GM19467 (cell line): ENCODE results near the gene CDKAL1.

ENCODE experiments used
- ATAC-seq: cut with Tn5 transposase; IDR thresholded peaks from one replicate; pipeline ENCODE4 v1.9.1; 2021; ENCODE audit warnings: mild to moderate bottlenecking, moderate library complexity; ENCODE audit not compliant: unreplicated experiment

CDKAL1 gene

DNA sequence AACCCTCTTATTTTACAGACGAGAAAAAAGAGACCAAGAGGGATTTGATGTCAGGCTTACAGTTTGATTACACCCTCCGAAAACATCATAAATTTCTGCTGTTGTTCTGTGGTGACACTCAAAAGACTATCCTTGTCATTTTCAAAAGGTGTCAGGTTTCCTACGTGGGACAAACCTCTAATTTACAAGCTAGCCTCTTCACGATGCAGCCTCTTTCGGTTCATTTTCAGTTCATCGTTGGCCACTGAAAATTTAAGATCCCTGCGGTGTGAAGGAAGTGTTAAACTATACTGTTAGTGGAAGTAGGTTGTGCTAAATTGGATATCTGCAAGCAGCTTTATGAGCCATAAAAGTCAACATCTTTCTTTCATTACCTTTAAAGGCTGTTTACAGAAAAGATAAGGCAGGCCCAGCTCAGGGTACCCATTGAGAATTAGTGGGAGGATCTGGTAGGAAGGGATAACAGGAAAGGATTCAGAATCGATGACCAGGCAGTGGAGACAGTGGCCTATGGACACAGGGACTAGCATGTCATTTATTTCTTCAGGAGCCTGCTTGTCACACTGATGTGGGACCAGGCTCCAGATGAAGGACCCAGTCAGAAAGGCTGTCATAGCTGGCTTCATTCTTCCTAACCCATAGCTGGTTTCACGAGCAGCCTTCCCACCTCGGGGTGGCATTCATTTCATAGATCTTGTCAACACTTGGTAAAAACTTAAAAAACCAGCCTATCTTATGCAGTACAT lies 730.2 kb downstream of the CDKAL1 start:
- no peak for ATAC-seq

DNA sequence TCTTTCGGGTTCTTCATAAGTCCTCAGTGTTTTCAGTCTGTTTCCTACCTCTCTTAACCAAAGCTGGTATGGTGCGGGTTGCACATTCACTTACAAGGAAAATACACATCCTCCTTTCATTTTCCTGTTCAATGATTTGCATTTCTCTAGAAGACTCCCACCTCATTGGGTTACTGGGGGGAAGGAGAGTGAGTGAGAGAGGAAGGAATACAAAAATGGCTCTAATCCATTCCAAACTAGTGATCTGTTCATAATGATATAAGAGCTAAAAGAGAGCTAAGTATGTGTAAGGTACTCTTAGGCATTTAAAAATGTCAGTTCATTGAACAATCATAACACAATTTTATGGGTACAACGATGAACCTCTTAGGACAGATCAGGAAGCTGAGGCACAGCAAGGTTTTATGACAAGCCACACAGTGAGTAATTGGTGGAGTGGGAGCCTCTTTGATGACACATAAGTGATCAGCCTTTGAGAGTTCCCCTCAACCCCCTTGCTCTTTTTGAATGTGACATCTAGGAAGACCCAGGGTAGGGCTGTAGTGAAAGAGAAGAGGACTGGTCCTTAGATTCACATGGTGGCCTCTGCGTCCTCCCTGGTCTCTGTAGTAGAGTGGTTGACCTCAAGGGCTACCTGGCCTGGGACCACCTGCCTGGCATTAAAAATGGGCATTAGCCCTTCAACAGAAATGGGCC lies 730.9 kb downstream of the CDKAL1 start:
- no peak for ATAC-seq

DNA sequence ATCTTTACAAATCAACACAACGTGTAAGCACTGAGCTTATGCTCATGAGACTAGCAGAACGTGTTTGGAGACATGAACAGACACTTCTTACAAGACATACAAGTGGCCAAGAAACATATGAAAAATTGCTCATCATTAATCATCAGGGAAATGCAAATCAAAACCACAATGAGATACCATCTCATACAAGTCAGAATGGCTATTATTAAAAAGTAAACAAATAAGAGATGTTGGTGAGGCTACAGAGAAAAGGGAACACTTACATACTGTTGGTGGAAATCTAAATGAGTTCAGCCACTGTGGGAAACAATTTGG lies 731.4 kb downstream of the CDKAL1 start:
- ATAC-seq: no peak

DNA sequence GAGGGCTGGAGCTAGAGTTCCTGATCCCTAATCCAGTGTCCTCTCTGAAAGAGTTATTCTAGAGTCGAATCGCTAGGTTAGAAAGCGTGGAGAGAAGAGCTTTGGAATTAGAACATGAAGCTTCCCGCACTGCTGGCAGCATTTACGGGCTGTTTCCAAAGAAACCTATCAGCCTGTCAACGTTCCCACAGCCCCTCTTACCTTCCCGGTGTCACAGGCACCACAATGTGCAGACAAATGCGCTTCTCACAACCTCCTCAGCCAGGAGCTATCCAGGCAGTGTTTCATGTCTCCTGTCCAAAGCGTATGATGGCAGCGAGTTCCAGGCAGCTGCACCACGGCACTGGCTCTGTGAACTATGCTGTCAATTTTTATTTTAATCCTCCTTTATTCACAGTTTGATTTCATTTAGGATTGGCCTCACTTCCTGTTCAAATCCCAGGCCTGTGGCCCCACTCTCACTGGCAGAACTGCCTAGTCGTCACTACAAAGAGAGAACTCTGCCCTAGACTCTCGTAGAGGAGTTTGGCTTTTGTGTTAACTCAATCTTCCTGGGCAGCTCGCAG lies 736.5 kb downstream of the CDKAL1 start:
- no peak for ATAC-seq

DNA sequence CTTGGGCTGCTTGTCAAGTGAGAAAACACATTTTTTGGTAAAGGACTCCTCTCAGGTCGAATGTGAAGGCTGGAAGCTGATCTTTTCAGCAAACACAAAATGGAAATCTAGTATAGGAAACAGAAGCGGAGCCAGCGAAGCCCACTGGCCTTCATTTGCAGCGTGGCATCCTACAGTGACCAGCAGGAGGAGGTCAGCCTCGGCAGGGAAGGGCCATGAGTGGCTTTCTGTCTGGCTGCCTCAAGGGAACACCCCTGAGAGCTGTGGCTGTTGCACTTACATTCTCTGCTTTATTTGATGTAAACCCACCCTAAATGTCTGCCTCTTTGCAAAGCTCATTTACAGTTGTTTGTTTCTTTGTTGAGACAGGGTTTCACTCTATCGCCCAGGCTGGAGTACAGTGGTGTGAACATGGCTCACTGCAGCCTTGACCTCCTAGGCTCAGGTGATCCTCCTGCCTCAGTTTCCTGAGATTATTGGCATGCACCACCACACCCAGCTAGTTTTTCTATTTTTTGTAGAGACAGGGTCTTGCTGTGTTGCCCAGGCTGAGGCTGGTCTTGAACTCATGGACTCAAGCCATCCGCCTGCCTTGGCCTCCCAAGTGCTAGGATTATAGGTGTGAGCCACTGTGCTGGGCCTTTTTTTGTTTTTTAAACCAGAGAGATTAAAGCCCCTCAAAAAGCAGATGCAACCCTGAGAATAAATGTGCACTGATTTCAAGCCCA lies 737.3 kb downstream of the CDKAL1 start:
- no peak for ATAC-seq

DNA sequence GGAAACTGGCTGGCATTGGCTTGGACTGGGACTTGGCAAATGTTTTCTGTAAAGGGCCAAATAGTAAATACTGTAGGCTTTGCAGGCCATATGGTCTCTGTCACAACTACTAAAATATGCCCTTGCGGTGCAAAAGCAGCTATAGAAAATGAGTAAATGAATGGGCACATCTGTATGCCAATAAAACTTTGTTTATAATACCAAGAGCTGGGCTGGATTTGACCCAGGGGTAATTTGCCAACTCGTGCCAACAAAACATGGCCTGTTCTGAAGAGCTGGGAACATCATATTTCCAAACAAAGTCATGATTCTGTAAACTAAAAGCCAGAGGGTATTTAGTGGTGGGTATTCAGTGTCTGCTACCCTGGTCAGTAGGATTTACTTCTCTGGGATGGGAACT lies 739.2 kb downstream of the CDKAL1 start:
- no peak for ATAC-seq

DNA sequence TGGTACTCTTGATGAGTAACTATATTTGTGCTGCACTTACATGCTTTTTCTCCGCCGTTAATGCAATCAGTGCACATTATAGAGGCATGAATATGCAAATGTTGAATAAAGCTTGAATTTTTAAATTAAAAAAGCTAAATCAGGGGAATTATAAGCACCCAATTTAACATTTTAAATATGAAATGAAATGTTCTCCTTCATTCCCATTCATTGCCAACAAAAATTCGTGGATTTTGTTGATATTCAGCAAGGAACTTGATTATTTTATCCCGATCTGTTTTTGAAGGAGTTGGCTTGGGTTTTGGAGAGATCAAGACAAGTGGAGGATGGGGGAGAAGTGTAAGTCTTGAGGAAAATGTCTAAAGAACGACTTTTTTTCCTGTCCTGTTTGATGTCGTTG lies 740.6 kb downstream of the CDKAL1 start:
- ATAC-seq: no peak

DNA sequence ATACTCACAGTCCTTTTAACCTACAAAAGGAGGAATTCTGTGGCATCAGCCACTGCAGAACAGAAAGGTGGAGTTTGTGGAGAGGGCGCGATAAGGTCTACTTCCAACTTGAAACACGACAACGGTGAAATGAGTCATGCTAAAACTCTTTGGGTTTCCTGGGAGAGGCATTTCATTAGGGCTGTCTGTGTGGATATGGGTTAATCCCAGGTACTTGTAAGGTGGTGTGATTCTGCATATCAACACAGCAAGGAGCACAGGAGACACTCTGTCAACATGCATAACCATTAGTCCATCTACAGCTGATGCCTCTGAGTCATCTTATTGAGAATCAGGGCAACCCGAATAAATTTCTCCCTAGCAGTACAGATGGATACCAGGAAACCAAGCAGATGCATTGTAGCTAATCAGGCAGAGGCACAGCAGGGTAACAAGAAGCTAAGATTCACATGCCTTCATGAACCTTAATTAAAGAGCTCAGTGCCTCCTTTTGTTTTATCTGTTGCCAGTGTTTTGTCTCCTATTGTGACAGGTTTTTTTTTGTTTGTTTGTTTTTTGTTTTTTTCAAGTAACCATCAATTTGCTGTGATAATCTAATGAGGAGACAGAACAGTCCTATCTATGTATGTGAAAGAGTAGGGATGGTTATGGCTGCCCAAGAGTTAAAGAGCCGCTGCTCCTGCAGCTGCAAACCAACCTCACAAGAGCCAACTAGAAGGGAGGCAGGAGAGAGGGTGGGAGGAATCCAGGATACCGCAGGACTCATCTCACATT lies 743.5 kb downstream of the CDKAL1 start:
- ATAC-seq: no peak

DNA sequence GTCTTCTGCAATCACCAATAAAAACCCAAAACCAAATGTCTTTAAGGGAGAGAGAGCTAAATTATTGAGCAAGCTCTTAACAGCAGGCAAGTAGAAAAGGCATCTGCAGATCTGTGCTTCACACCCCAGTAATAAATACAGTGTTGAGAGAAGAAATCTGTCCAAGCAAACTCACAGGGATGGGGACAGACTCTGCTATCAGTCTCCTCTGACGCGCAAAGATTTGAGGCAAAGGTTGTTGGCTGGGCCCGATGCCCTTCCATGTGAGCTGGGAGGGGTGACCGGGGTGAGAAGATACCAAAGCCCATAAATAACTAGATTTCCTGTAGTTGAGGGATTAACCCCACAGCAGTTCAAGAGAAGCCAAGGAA lies 744.1 kb downstream of the CDKAL1 start:
- no peak for ATAC-seq

DNA sequence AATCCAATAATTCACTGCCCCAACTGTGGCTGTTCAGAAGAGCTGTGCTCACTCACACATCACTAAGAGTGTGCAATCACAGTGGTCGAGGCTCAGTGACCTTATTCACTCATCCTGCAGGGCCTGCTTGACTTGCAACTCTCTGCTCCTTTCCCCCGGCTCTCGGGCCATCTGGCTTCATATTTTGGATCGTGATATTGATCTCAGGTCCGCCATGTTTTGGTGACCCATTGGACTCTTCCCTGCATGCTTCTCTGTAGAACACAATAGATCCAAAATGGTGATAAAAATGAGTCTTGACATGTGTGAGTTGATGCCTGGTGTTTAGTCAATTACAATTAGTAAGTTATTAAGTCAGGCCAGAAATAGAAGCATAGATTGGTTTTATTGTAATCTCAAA lies 745.4 kb downstream of the CDKAL1 start:
- no peak for ATAC-seq

DNA sequence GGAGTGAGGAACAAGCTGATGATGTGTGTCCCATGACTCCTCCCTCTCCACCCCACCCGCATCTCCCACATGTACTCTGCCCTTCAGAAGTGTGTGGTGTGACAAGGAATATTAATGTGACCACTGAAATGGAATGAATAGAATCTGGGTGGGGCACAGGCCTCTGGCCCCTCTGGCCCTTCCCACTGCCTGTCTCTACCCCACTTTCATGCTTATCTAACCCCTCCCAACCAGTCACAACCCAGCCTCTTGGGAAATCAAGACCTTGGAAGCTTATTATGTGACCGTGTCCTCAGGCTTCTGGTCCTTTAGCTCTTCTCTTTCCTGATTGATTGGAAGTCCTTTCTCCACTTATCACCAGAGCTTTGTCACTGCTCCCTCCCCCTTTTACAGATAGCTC lies 747.1 kb downstream of the CDKAL1 start:
- no peak for ATAC-seq
